Right lung (tissue), 5 donors: ENCODE results near the gene CSF3. TPM values are rescaled to one million over a fixed set of nuclear protein-coding genes. Genes with fewer than 3 reads are reported as not detected.

ENCODE experiments used
- DNase-seq, 2 donors: peaks; one replicate each; pipeline ENCODE4 v3.0.0-alpha.2; 2013
- polyA plus RNA-seq, 5 donors: library from polyadenylated mRNA; unstranded; fragments of 120-200 nt; gene quantifications; one replicate each; pipeline versions ENCODE4 v1.2.1 to v1.2.3, GENCODE V29; 2013; ENCODE audit warnings: inconsistent platforms in 1 of 5, low replicate concordance in 1 of 5; ENCODE audit not compliant: insufficient read length in 5 of 5, insufficient read depth in 1 of 5

CSF3 gene
- polyA plus RNA-seq, 5 donors, result 0.14 to 0.28 (median 0.18) TPM; not detected in 2

- DNase-seq, result no peak
Measured at GRCh38 chr17:40023590-40024292, 8.5 kb downstream of the CSF3 start.

GRCh38 chr17:40024901-40025300 is 9.7 kb downstream of the CSF3 start:
- no peak for DNase-seq

GRCh38 chr17:40025559-40025958 is 10.3 kb downstream of the CSF3 start:
- DNase-seq, result no peak

- DNase-seq, result no peak
Measured at GRCh38 chr17:40025991-40026815, 11.0 kb downstream of the CSF3 start.

- DNase-seq, result peak in 1 of 2 donors; percentile 75
Measured at GRCh38 chr17:40026816-40027613, 11.8 kb downstream of the CSF3 start.

GRCh38 chr17:40027614-40028012 is 12.4 kb downstream of the CSF3 start:
- no peak for DNase-seq

- no peak for DNase-seq
Measured at GRCh38 chr17:40028595-40028994, 13.4 kb downstream of the CSF3 start.

GRCh38 chr17:40031706-40032105 is 16.5 kb downstream of the CSF3 start:
- DNase-seq, result no peak

GRCh38 chr17:40032322-40033320 is 17.4 kb downstream of the CSF3 start:
- no peak for DNase-seq

- DNase-seq, result no peak
Measured at GRCh38 chr17:40033339-40033738, 18.1 kb downstream of the CSF3 start.

- no peak for DNase-seq
Measured at GRCh38 chr17:40034426-40035161, 19.4 kb downstream of the CSF3 start.

- no peak for DNase-seq
Measured at GRCh38 chr17:40035162-40035559, 19.9 kb downstream of the CSF3 start.

- peak; percentile 88 to 91 for DNase-seq
Measured at GRCh38 chr17:40038882-40039513, 23.8 kb downstream of the CSF3 start.

- no peak for DNase-seq
Measured at GRCh38 chr17:40041196-40041595, 26.0 kb downstream of the CSF3 start.

GRCh38 chr17:40056379-40057015 is 41.3 kb downstream of the CSF3 start:
- no peak for DNase-seq

GRCh38 chr17:40058186-40058784 is 43.0 kb downstream of the CSF3 start:
- no peak for DNase-seq

- no peak for DNase-seq
Measured at GRCh38 chr17:40058865-40059264, 43.6 kb downstream of the CSF3 start.

GRCh38 chr17:40059729-40060475 is 44.7 kb downstream of the CSF3 start:
- no peak for DNase-seq
